GM12891 (cell line): Measurements from ENCODE around the gene WDR7.

Source experiments
- PAX5 ChIP-seq: IDR thresholded peaks from 2 replicates; pipeline ENCODE4 v1.6.1; 2011; ENCODE audit warnings: low read length, moderate library complexity, mild to moderate bottlenecking; ENCODE audit not compliant: insufficient read depth, severe bottlenecking
- POLR2A ChIP-seq: IDR thresholded peaks from 2 replicates; pipeline ENCODE4 v1.6.1; 2011; ENCODE audit warnings: low read depth, low read length, control low read depth
- POLR2AphosphoS5 ChIP-seq: IDR thresholded peaks from 2 replicates; pipeline ENCODE4 v1.6.1; 2011; ENCODE audit warnings: low read depth, low read length, control low read depth
- POU2F2 ChIP-seq: IDR thresholded peaks from 2 replicates; pipeline ENCODE4 v1.6.1; 2011; ENCODE audit warnings: low read depth, mild to moderate bottlenecking, control low read depth, low read length, moderate library complexity
- TAF1 ChIP-seq: IDR thresholded peaks from 2 replicates; pipeline ENCODE4 v1.6.1; 2011; ENCODE audit warnings: low read depth, low read length, control low read depth

GRCh38 chr18:57004366-57005121 is 353.4 kb downstream of the WDR7 start:
- TF ChIP-seq POLR2A: no peak
- no peak for TF ChIP-seq POLR2AphosphoS5
- no peak for TF ChIP-seq POU2F2
- no peak for TF ChIP-seq PAX5
- no peak for TF ChIP-seq TAF1
